Fibroblast of the aortic adventitia (primary cell): Measurements from ENCODE around the gene POU6F2. TPM values are rescaled to one million over a fixed set of nuclear protein-coding genes. Genes with fewer than 3 reads are reported as not detected.

ENCODE experiments used
- DNase-seq: peaks from one replicate; pipeline ENCODE4 v3.0.0-alpha.2; 2010; ENCODE audit warnings: low read depth
- H3K4me3 ChIP-seq: 2 replicates; pipeline ENCODE4 v1.5.1; 2011; ENCODE audit warnings: low read depth, mild to moderate bottlenecking, control low read depth, low read length, moderate library complexity
- CTCF ChIP-seq: IDR thresholded peaks from 2 replicates; pipeline ENCODE4 v1.5.1; 2011; ENCODE audit warnings: mild to moderate bottlenecking, low read length, control low read depth, inconsistent platforms; ENCODE audit not compliant: insufficient read depth
- small RNA-seq: library from RNA; depleted of rRNA; stranded (forward); fragments of <200 nt; gene quantifications from one replicate; pipeline ENCODE3, GENCODE V24; 2012
- total RNA-seq: library from RNA; depleted of rRNA; stranded (reverse); fragments of >200 nt; gene quantifications from 2 replicates; pipeline ENCODE4 v1.2.3, GENCODE V29; 2012; ENCODE audit warnings: low replicate concordance

POU6F2 gene
- total RNA-seq, 1 donor = not detected

- TF ChIP-seq CTCF = no peak
- DNase-seq = no peak
- H3K4me3 ChIP-seq = no peak overlapping the region
Observed at GRCh38 chr7:39515534-39516228, 538.0 kb downstream of the POU6F2 start.

- DNase-seq = no peak
- H3K4me3 ChIP-seq = no peak overlapping the region
- no peak for TF ChIP-seq CTCF
Observed at GRCh38 chr7:39516498-39516897, 538.8 kb downstream of the POU6F2 start.

DNA sequence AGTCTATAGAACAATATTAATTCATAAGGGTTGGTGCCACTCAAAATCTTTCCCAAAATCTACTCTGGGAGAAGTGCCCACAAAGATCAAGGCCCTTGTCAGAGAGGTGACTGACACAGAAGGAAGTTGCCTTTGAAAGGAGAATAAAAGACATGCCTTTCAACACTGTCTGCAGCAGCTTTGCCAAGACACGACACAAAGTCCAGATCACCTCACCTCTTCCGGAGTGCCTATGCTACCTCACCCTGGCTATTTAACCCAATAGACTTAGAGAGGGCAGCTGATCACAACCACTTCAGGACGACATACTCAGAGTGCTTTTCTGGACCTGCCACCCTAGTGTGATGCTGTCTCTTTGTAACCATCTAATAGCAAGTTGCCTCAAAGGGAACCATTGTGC lies 539.5 kb downstream of the POU6F2 start:
- no peak overlapping the region for H3K4me3 ChIP-seq
- TF ChIP-seq CTCF = no peak
- no peak for DNase-seq

Small RNAs within 50 kb of the gene (small RNA-seq; reads per million reads assigned to genes)
- not detected for gene SNORA20B

Other genes with a start within 250 kb of the POU6F2 start
- gene VPS41, start 68.7 kb upstream of the POU6F2 start, total RNA-seq = 58.0 and 308 TPM in 2 replicates